OCI-LY1 (cell line): ENCODE measurements around the gene KCNB1.

Source experiments
- H2AFZ ChIP-seq: fragments of 200-600 bp; sonication (generic), shearing (Covaris generic); 2 replicates; pipeline ENCODE4 v1.6.0; 2014; ENCODE audit warnings: antibody characterized with exemption, mild to moderate bottlenecking, low read length
- H3F3A ChIP-seq: fragments of 200-600 bp; sonication (generic), shearing (Covaris generic); 2 replicates; pipeline ENCODE4 v1.6.0; 2014; ENCODE audit warnings: mild to moderate bottlenecking, antibody characterized with exemption, low read length, moderate library complexity; ENCODE audit not compliant: insufficient read depth
- H3K27ac ChIP-seq: fragments of 200-600 bp; sonication (generic); 2 replicates; pipeline ENCODE4 v1.5.1; 2014; ENCODE audit warnings: low read length, mixed run types, mild to moderate bottlenecking, low read depth; ENCODE audit not compliant: poor library complexity, severe bottlenecking
- H3K27me3 ChIP-seq: fragments of 200-600 bp; sonication (generic); 2 replicates; pipeline ENCODE4 v1.6.0; 2014; ENCODE audit warnings: antibody characterized with exemption, mild to moderate bottlenecking, low read length, moderate library complexity; ENCODE audit not compliant: insufficient read depth
- H3K36me3 ChIP-seq: fragments of 200-600 bp; sonication (generic); 2 replicates; pipeline ENCODE4 v1.6.1; 2014; ENCODE audit warnings: mild to moderate bottlenecking, antibody characterized with exemption, low read length, moderate library complexity, mixed read lengths; ENCODE audit not compliant: insufficient read depth
- H3K4me1 ChIP-seq: fragments of 200-600 bp; sonication (generic); 2 replicates; pipeline ENCODE4 v1.5.1; 2014; ENCODE audit warnings: mild to moderate bottlenecking, low read length, moderate library complexity; ENCODE audit not compliant: insufficient read depth, severe bottlenecking
- H3K4me2 ChIP-seq: fragments of 200-600 bp; sonication (generic), shearing (Covaris generic); 2 replicates; pipeline ENCODE4 v1.6.1; 2014; ENCODE audit warnings: low read length
- H3K4me3 ChIP-seq: fragments of 200-600 bp; sonication (generic); 2 replicates; pipeline ENCODE4 v1.5.1; 2014; ENCODE audit warnings: low read length, low read depth, mild to moderate bottlenecking, mixed read lengths; ENCODE audit not compliant: poor library complexity, severe bottlenecking
- H3K79me2 ChIP-seq: fragments of 200-600 bp; shearing (Covaris generic); 2 replicates; pipeline ENCODE4 v1.6.1; 2016; ENCODE audit warnings: mixed run types, low read length, mixed read lengths; ENCODE audit not compliant: insufficient read depth
- H3K9ac ChIP-seq: fragments of 200-600 bp; sonication (generic), shearing (Covaris generic); 2 replicates; pipeline ENCODE4 v1.6.1; 2014; ENCODE audit warnings: mild to moderate bottlenecking, low read length, mixed read lengths
- H3K9me2 ChIP-seq: fragments of 200-600 bp; sonication (generic), shearing (Covaris generic); 2 replicates; pipeline ENCODE4 v1.6.1; 2014; ENCODE audit warnings: low read depth, mild to moderate bottlenecking, low read length, mixed read lengths
- H3K9me3 ChIP-seq: fragments of 200-600 bp; shearing (Covaris generic); 2 replicates; pipeline ENCODE4 v1.6.1; 2014; ENCODE audit warnings: low read length, mixed read lengths
- H4K20me1 ChIP-seq: fragments of 200-600 bp; sonication (generic), shearing (Covaris generic); 2 replicates; pipeline ENCODE4 v1.6.0; 2016; ENCODE audit warnings: mild to moderate bottlenecking, low read length; ENCODE audit not compliant: insufficient read depth
- EZH2 ChIP-seq: fragments of 200-600 bp; sonication (generic), shearing (Covaris generic); IDR thresholded peaks from 2 replicates; pipeline ENCODE4 v1.8.0; 2017; ENCODE audit warnings: borderline replicate concordance, mixed run types, mild to moderate bottlenecking, antibody characterized with exemption, low read length, moderate library complexity, mixed read lengths
- TF ChIP-seq, protein P1 (sequence below): fragments of 200-600 bp; sonication (generic), shearing (Covaris generic); IDR thresholded peaks from 2 replicates; pipeline ENCODE4 v1.5.1; 2017; ENCODE audit warnings: mild to moderate bottlenecking, antibody characterized with exemption, low read length, moderate library complexity, mixed read lengths

The KCNB1 gene

DNA sequence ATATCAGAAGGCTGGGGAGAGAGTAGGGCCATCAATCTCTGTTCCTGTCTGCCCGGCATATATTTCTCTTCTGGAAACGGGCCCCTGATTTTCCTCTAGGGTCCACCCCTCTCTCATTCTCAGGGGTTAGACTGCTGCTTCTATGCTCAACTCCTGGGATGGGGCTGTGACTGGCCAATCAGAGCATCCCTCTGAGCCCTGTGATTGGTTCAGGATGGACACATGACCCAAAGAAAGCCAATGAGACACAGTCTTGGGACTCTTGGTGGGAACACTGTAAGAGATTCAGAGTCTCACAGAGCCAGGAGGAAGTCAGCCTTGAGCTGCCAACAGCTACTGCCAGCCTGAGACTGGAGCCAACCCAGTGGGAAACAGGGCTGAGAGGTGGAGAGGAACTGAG is 31.0 kb upstream of the KCNB1 start:
- H3K4me2 ChIP-seq, result no peak overlapping the region
- H3K9ac ChIP-seq, result no peak overlapping the region
- no peaks in the 10 kb centered on the region for H3K9me2 ChIP-seq
- no peak overlapping the region for H3K4me3 ChIP-seq
- no peak overlapping the region for H2AFZ ChIP-seq
- no peaks in the 10 kb centered on the region for H3F3A ChIP-seq
- no peaks in the 10 kb centered on the region for H4K20me1 ChIP-seq
- H3K36me3 ChIP-seq, result no peaks in the 10 kb centered on the region
- H3K27me3 ChIP-seq, result peaks cover 10% of the 10 kb centered on the region; the same call in 1 of the 2 replicates
- no peak overlapping the region for H3K27ac ChIP-seq
- TF ChIP-seq EZH2, result no peak
- H3K4me1 ChIP-seq, result no peaks in the 10 kb centered on the region
- H3K9me3 ChIP-seq, result no peaks in the 10 kb centered on the region
- no peaks in the 10 kb centered on the region for H3K79me2 ChIP-seq

DNA sequence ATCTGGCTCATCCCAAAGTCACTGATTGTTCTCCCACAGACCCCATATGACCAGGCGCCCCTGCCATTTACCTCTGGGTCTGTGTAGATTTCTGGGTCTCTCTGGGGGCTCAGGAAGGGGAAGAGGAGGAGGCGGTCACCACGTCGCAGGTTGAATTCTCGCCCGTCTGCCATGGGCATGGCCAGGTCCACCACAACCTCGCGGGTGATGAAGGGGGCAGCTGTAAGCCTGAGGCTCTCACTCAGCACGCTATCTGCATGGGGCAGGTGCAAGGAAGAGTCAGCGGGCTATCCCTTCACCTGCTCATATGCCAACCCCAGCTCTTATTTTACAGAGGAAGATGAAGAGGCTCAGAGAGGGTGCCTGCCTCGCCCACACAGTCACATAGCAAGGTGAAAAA is 30.5 kb upstream of the KCNB1 start:
- TF ChIP-seq, protein P1, sequence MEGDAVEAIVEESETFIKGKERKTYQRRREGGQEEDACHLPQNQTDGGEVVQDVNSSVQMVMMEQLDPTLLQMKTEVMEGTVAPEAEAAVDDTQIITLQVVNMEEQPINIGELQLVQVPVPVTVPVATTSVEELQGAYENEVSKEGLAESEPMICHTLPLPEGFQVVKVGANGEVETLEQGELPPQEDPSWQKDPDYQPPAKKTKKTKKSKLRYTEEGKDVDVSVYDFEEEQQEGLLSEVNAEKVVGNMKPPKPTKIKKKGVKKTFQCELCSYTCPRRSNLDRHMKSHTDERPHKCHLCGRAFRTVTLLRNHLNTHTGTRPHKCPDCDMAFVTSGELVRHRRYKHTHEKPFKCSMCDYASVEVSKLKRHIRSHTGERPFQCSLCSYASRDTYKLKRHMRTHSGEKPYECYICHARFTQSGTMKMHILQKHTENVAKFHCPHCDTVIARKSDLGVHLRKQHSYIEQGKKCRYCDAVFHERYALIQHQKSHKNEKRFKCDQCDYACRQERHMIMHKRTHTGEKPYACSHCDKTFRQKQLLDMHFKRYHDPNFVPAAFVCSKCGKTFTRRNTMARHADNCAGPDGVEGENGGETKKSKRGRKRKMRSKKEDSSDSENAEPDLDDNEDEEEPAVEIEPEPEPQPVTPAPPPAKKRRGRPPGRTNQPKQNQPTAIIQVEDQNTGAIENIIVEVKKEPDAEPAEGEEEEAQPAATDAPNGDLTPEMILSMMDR, result no peak
- TF ChIP-seq EZH2, result no peak
- Histone ChIP-seq H3K9me2 (no peaks in the 10 kb centered on the region), H3K9me3 (no peaks in the 10 kb centered on the region), H3K36me3 (no peaks in the 10 kb centered on the region), H3K27ac (no peak overlapping the region), H3K4me2 (no peak overlapping the region), H3K9ac (no peak overlapping the region), H3F3A (no peaks in the 10 kb centered on the region), H3K4me3 (no peak overlapping the region), H2AFZ (no peak overlapping the region), H4K20me1 (no peaks in the 10 kb centered on the region), H3K79me2 (no peaks in the 10 kb centered on the region), H3K27me3 (peaks cover 10% of the 10 kb centered on the region; the same call in 1 of the 2 replicates), H3K4me1 (no peaks in the 10 kb centered on the region)

DNA sequence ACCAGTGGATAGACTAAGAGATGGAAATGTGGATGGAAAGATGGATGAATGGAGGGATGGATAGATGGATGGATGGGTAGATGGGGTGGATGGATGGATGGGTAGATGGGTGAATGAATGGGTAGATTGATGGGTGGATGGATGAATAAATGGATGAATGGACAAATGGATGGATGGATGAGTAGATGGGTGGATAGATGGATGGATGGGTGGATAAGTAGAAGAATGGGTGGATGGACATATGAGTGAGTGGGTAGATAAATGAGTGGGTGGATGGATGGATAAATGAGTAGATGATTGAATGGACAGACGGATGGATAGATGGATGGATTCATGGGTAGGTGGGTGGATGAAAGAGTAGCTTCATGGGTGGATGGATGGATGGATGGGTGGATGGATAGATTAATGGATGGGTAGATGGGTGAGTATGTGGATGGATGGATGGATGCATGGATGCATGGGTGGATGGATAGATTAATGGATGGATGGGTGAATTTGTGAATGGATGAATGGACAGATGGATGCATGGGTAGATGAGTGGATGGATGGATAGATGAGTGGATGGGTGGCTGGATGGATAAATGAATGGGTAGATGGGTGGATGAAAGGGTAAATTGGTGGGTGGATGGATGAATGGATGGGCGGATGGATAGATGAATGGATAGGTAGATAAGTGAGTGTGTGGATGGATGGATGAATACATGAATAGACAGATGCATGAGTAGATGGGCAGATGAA is 29.5 kb upstream of the KCNB1 start:
- Histone ChIP-seq H3K9me2 (no peaks in the 10 kb centered on the region), H3K27ac (no peak overlapping the region)

More for the DNA sequence above, 29.5 kb upstream of the KCNB1 start:
- no peak overlapping the region for H2AFZ ChIP-seq
- no peak overlapping the region for H3K4me2 ChIP-seq
- H3K9me3 ChIP-seq, result no peaks in the 10 kb centered on the region
- TF ChIP-seq, protein P1, result no peak
- TF ChIP-seq EZH2, result no peak
- H4K20me1 ChIP-seq, result no peaks in the 10 kb centered on the region
- H3K4me1 ChIP-seq, result no peaks in the 10 kb centered on the region
- no peaks in the 10 kb centered on the region for H3K79me2 ChIP-seq
- H3K36me3 ChIP-seq, result no peaks in the 10 kb centered on the region
- H3K4me3 ChIP-seq, result no peak overlapping the region
- no peak overlapping the region for H3K9ac ChIP-seq
- peaks cover 8% of the 10 kb centered on the region; the same call in 1 of the 2 replicates for H3K27me3 ChIP-seq
- H3F3A ChIP-seq, result no peaks in the 10 kb centered on the region
